B cell (primary cell): ENCODE measurements around the gene NMNAT3.

Source experiments
- CTCF ChIP-seq: fragments of 200-600 bp; IDR thresholded peaks from one replicate; pipeline ENCODE4 v1.8.0; 2022; ENCODE audit warnings: antibody characterized with exemption, mild to moderate bottlenecking
- EZH2 ChIP-seq: IDR thresholded peaks from 2 replicates; pipeline ENCODE4 v1.6.1; 2012; ENCODE audit warnings: borderline replicate concordance, low read depth, mild to moderate bottlenecking, moderate library complexity, low read length; ENCODE audit not compliant: insufficient read depth, poor library complexity, severe bottlenecking

GRCh38 chr3:139578783-139579182, 99.0 kb downstream of the NMNAT3 start:
- TF ChIP-seq CTCF (no peak), EZH2 (no peak)
